Smooth muscle cell (in vitro differentiated cells): ENCODE results near the gene PLAAT1. TPM values are rescaled to one million over a fixed set of nuclear protein-coding genes. Genes with fewer than 3 reads are reported as not detected.

ENCODE experiments used
- DNase-seq: peaks from one replicate; lab custom pipeline; 2025; ENCODE audit not compliant: unreplicated experiment; lab: John Stamatoyannopoulos, UW
- H2AFZ ChIP-seq: fragments of 200-600 bp; sonication (generic); 2 replicates; pipeline ENCODE4 v1.6.0; 2016; ENCODE audit warnings: antibody characterized with exemption, low read depth, mild to moderate bottlenecking
- H3F3A ChIP-seq: fragments of 200-600 bp; sonication (generic); 2 replicates; pipeline ENCODE4 v1.6.0; 2017; ENCODE audit warnings: antibody characterized with exemption, low read depth
- H3K27ac ChIP-seq: fragments of 200-600 bp; sonication (generic); 2 replicates; pipeline ENCODE4 v1.5.1; 2016; ENCODE audit warnings: low read depth, mild to moderate bottlenecking
- H3K27me3 ChIP-seq: fragments of 200-600 bp; sonication (generic); 2 replicates; pipeline ENCODE4 v1.6.1; 2016; ENCODE audit warnings: low read depth, mild to moderate bottlenecking
- H3K36me3 ChIP-seq: fragments of 200-600 bp; sonication (generic); 2 replicates; pipeline ENCODE4 v1.5.1; 2016; ENCODE audit warnings: low read depth
- H3K4me1 ChIP-seq: fragments of 200-600 bp; sonication (generic); 2 replicates; pipeline ENCODE4 v1.5.1; 2016; ENCODE audit warnings: low read depth
- H3K4me2 ChIP-seq: fragments of 200-600 bp; sonication (generic); 2 replicates; pipeline ENCODE4 v1.6.0; 2016; ENCODE audit warnings: mild to moderate bottlenecking
- H3K4me3 ChIP-seq: fragments of 200-600 bp; sonication (generic); 2 replicates; pipeline ENCODE4 v1.5.1; 2016; ENCODE audit warnings: mild to moderate bottlenecking
- H3K79me2 ChIP-seq: fragments of 200-600 bp; sonication (generic); 2 replicates; pipeline ENCODE4 v1.6.0; 2016; ENCODE audit warnings: low read depth, mild to moderate bottlenecking
- H3K9ac ChIP-seq: fragments of 200-600 bp; sonication (generic); 2 replicates; pipeline ENCODE4 v1.6.0; 2016; ENCODE audit warnings: low read depth
- H3K9me3 ChIP-seq: fragments of 200-600 bp; sonication (generic); replicated peaks from 2 replicates; pipeline ENCODE4 v1.5.1; 2016; ENCODE audit warnings: low read depth
- H4K20me1 ChIP-seq: fragments of 200-600 bp; sonication (generic); 2 replicates; pipeline ENCODE4 v1.6.0; 2016; ENCODE audit warnings: low read depth
- CTCF ChIP-seq: fragments of 200-600 bp; sonication (generic); IDR thresholded peaks from 2 replicates; pipeline ENCODE4 v1.5.1; 2017; ENCODE audit warnings: borderline replicate concordance, mild to moderate bottlenecking, antibody characterized with exemption; ENCODE audit not compliant: insufficient read depth, poor library complexity, severe bottlenecking
- WGBS: methylation state at CpG from one replicate; pipeline ENCODE4 v1.1.7; 2016; ENCODE audit warnings: low lambda C conversion rate; 5-methylcytosine and 5-hydroxymethylcytosine counted together
- polyA plus RNA-seq: library from polyadenylated mRNA; unstranded; fragments of >200 nt; fragmentation: Nextera tagmentation; extraction: Ambion mirVana; gene quantifications from 2 replicates; pipeline ENCODE4 v1.2.1, GENCODE V29; 2016
- total RNA-seq: library from RNA; depleted of rRNA; stranded (reverse); fragments of >200 nt; gene quantifications from 2 replicates; pipeline ENCODE4 v1.2.3, GENCODE V29; 2014

PLAAT1 gene
- total and polyA plus RNA-seq, 2 experiments from 2014 or later, result 2.1 to 3.3 TPM

DNA sequence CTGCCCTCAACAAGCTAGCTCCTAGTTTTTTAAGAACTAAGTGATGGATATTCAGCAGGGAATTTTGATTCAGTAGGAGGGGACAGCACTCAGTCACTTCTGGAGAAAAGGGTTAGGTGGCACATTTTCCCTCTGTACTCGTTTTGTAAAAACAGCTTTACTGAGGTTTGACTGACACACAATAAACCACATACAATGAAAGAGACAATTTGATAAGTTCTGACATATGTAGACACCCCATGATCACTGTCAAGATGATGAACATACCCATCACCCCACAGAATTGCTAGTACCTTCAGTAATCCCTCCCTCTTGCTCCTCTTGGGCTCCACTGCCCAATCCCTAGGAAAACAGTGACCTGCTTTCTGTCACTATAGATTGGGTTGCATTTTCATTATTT is 29.0 kb upstream of the PLAAT1 start:
- Histone ChIP-seq H4K20me1 (no peaks in the 10 kb centered on the region), H3K79me2 (no peaks in the 10 kb centered on the region), H3K27ac (no peak overlapping the region), H3K36me3 (no peaks in the 10 kb centered on the region), H3K4me2 (no peak overlapping the region), H3K9me3 (no peaks in the 10 kb centered on the region), H3K4me1 (no peaks in the 10 kb centered on the region), H2AFZ (no peak overlapping the region), H3K4me3 (no peak overlapping the region), H3F3A (no peaks in the 10 kb centered on the region), H3K27me3 (peaks cover 6% of the 10 kb centered on the region), H3K9ac (no peak overlapping the region)
- no peak for DNase-seq
- no peak for TF ChIP-seq CTCF
- WGBS, result 87% methylated on average over 1 of the region's 1 CpG

DNA sequence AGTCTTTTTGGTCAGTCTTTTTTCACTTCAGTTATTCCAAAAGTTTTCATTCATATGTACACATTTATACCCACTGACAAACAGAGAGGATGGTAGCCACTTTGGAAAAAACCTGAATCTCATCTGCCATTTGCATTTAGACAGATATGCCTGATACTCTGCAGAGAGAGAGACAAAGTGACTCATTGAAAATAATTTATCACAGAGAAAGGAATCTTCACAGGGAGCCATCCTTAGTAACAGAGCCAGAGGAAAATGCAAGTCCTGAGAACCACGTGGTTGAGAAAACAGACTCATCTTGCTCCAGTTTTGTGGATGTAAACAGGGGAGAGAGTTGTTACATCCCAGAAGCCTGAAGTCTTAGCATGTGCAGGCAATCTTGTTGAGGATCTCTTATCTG is 28.2 kb upstream of the PLAAT1 start:
- DNase-seq, result no peak
- no peaks in the 10 kb centered on the region for H3K36me3 ChIP-seq
- TF ChIP-seq CTCF, result no peak
- peaks cover 6% of the 10 kb centered on the region for H3K27me3 ChIP-seq
- H4K20me1 ChIP-seq, result no peaks in the 10 kb centered on the region
- no peak overlapping the region for H3K9ac ChIP-seq
- H3K9me3 ChIP-seq, result no peaks in the 10 kb centered on the region
- 57% methylated on average over 1 of the region's 1 CpG for WGBS
- no peak overlapping the region for H2AFZ ChIP-seq
- H3K27ac ChIP-seq, result no peak overlapping the region
- H3K4me3 ChIP-seq, result no peak overlapping the region
- no peaks in the 10 kb centered on the region for H3K4me1 ChIP-seq
- no peaks in the 10 kb centered on the region for H3F3A ChIP-seq
- no peak overlapping the region for H3K4me2 ChIP-seq
- no peaks in the 10 kb centered on the region for H3K79me2 ChIP-seq

DNA sequence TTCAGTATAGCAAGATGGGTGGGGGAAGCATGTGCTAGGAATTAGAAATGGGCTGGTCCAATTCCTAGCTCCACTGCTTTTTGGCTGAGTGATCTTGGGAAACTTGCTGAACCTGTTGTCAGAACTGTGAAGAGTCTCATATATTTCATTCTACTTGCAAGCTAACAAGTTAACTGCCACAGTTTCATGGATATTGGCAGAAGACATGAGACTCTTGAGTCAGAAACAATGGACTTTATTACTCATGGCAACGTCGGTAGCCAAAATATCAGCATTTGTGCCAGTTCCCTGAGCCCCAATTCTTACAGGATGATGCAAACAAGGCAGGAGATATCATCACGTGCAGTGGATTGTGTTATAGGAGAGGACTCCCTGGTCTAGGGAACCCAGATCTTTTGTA is 26.6 kb upstream of the PLAAT1 start:
- 64% methylated on average over 3 of the region's 3 CpGs for WGBS
- no peak for TF ChIP-seq CTCF
- Histone ChIP-seq H3K27me3 (peaks cover 11% of the 10 kb centered on the region), H3K27ac (no peak overlapping the region), H3K79me2 (no peaks in the 10 kb centered on the region), H3K4me2 (no peak overlapping the region), H3F3A (no peaks in the 10 kb centered on the region), H3K9me3 (no peaks in the 10 kb centered on the region), H2AFZ (no peak overlapping the region), H4K20me1 (no peaks in the 10 kb centered on the region), H3K4me3 (no peak overlapping the region), H3K9ac (no peak overlapping the region), H3K36me3 (no peaks in the 10 kb centered on the region), H3K4me1 (no peaks in the 10 kb centered on the region)
- DNase-seq, result no peak

- Histone ChIP-seq H3K27ac (no peak overlapping the region), H3K9me3 (no peaks in the 10 kb centered on the region), H3K9ac (no peak overlapping the region), H3K27me3 (no peaks in the 10 kb centered on the region), H3K4me3 (no peak overlapping the region), H3F3A (no peaks in the 10 kb centered on the region), H3K4me2 (no peak overlapping the region), H3K36me3 (no peaks in the 10 kb centered on the region), H4K20me1 (no peaks in the 10 kb centered on the region), H3K79me2 (no peaks in the 10 kb centered on the region), H2AFZ (no peak overlapping the region), H3K4me1 (peaks cover 19% of the 10 kb centered on the region)
- WGBS, result 80% methylated on average over 6 of the region's 6 CpGs
- DNase-seq, result no peak
- TF ChIP-seq CTCF, result no peak
Measured at GRCh38 chr3:193225302-193226125, 15.5 kb upstream of the PLAAT1 start.
